Endothelial cell of umbilical vein (primary cell): Measurements from ENCODE around the gene WDR72. TPM values are rescaled to one million over a fixed set of nuclear protein-coding genes. Genes with fewer than 3 reads are reported as not detected.

ENCODE experiments used
- BruUV-seq: library from RNA; stranded (reverse); fragments of 400-500 nt; replicated peaks from 2 replicates; lab custom pipeline; 2021; lab: Mats Ljungman, UMichigan
- CTCF ChIA-PET: fragments of 300-600, 350-600 bp; sonication (Branson Sonifier 250); formaldehyde crosslinking; loops from one replicate; lab custom pipeline; 2021; ENCODE audit warnings: antibody characterized with exemption, inconsistent platforms; lab: Charles Lee
- POLR2A ChIA-PET: fragments of 300-600, 350-600 bp; sonication (Branson Sonifier 250); formaldehyde crosslinking; loops from one replicate; lab custom pipeline; 2021; ENCODE audit warnings: antibody characterized with exemption, inconsistent platforms; lab: Charles Lee
- DNase-seq: peaks from one replicate; pipeline ENCODE4 v3.0.0-alpha.2; 2011; ENCODE audit warnings: low read depth, low spot score
- FAIRE-seq: peaks from 2 replicates; lab custom pipeline; 2011; peaks lifted over from hg19 to GRCh38; lab: Jason Lieb, UNC
- H2AFZ ChIP-seq: 2 replicates; pipeline ENCODE4 v1.6.0; 2012; ENCODE audit warnings: low read depth, low read length, control low read depth, inconsistent platforms
- H3K27ac ChIP-seq: 2 replicates; pipeline ENCODE4 v1.5.1; 2011; ENCODE audit warnings: low read depth, mild to moderate bottlenecking, control low read depth, low read length, moderate library complexity; ENCODE audit not compliant: insufficient read depth
- H3K27me3 ChIP-seq, 2 experiments: 2 replicates each; pipeline versions ENCODE4 v1.6.0 to v1.6.1; 2011; ENCODE audit warnings: low read length in 2 of 2, mixed read lengths in 1 of 2; ENCODE audit not compliant: control insufficient read depth in 2 of 2, insufficient read depth in 2 of 2
- H3K36me3 ChIP-seq, 2 experiments: 2 replicates in 1 of 2; 3 replicates in 1 of 2; pipeline ENCODE4 v1.5.1; 2011; ENCODE audit warnings: low read length in 2 of 2, mild to moderate bottlenecking in 1 of 2, moderate library complexity in 1 of 2; ENCODE audit not compliant: control insufficient read depth in 2 of 2, insufficient read depth in 2 of 2; ENCODE audit errors: extremely low read depth in 1 of 2
- H3K4me1 ChIP-seq: 3 replicates; pipeline ENCODE4 v1.5.1; 2011; ENCODE audit warnings: mild to moderate bottlenecking, low read length; ENCODE audit not compliant: control insufficient read depth, insufficient read depth; ENCODE audit errors: extremely low read depth
- H3K4me2 ChIP-seq: 2 replicates; pipeline ENCODE4 v1.6.1; 2011; ENCODE audit warnings: low read length, control low read depth, mixed read lengths; ENCODE audit not compliant: insufficient read depth
- H3K4me3 ChIP-seq, 3 experiments: fragments of 200-600 bp in 1 of 3; sonication (generic), shearing (Covaris generic) in 1 of 3; replicated peaks in 1 of 3; 2 replicates each; pipeline ENCODE4 v1.5.1; 2011 to 2016; ENCODE audit warnings: control low read depth in 3 of 3, low read length in 3 of 3, mild to moderate bottlenecking in 2 of 3, inconsistent platforms in 1 of 3, low read depth in 1 of 3, moderate library complexity in 1 of 3; ENCODE audit not compliant: insufficient read depth in 1 of 3
- H3K79me2 ChIP-seq: 2 replicates; pipeline ENCODE4 v1.6.0; 2012; ENCODE audit warnings: low read length, inconsistent platforms; ENCODE audit not compliant: control insufficient read depth, insufficient read depth
- H3K9ac ChIP-seq: replicated peaks from 2 replicates; pipeline ENCODE3; 2011; ENCODE audit warnings: low read length, control low read depth; ENCODE audit not compliant: insufficient read depth; ENCODE audit errors: extremely low read depth
- H3K9me1 ChIP-seq: replicated peaks from 3 replicates; pipeline ENCODE4 v1.6.0; 2011; ENCODE audit warnings: mild to moderate bottlenecking, low read length; ENCODE audit not compliant: control insufficient read depth, insufficient read depth; ENCODE audit errors: extremely low read depth
- H3K9me3 ChIP-seq: replicated peaks from 2 replicates; pipeline ENCODE4 v1.5.1; 2012; ENCODE audit warnings: low read length, inconsistent platforms; ENCODE audit not compliant: control insufficient read depth, insufficient read depth
- H4K20me1 ChIP-seq: replicated peaks from 2 replicates; pipeline ENCODE3; 2011; ENCODE audit warnings: mild to moderate bottlenecking, low read length; ENCODE audit not compliant: control insufficient read depth, insufficient read depth; ENCODE audit errors: extremely low read depth
- EZH2 ChIP-seq: IDR thresholded peaks from 2 replicates; pipeline ENCODE4 v1.6.1; 2012; ENCODE audit warnings: borderline replicate concordance, low read depth, mild to moderate bottlenecking, moderate library complexity, low read length, inconsistent platforms; ENCODE audit not compliant: severe bottlenecking
- FOS ChIP-seq: IDR thresholded peaks from 2 replicates; pipeline ENCODE4 v1.6.1; 2011; ENCODE audit warnings: mild to moderate bottlenecking, low read length, moderate library complexity, borderline replicate concordance; ENCODE audit not compliant: insufficient read depth
- GATA2 ChIP-seq: IDR thresholded peaks from 2 replicates; pipeline ENCODE4 v1.7.0; 2011; ENCODE audit warnings: low read depth, mild to moderate bottlenecking, moderate library complexity, mixed read lengths, low read length; ENCODE audit not compliant: insufficient read length, insufficient read depth
- JUN ChIP-seq: IDR thresholded peaks from 2 replicates; pipeline ENCODE4 v1.6.1; 2011; ENCODE audit warnings: borderline replicate concordance, low read depth; ENCODE audit not compliant: insufficient read length, insufficient read depth
- MAX ChIP-seq: IDR thresholded peaks from 2 replicates; pipeline ENCODE4 v1.6.1; 2011; ENCODE audit not compliant: insufficient read depth, insufficient read length
- MYC ChIP-seq: IDR thresholded peaks from one replicate; pipeline ENCODE4 v1.6.1; 2011; ENCODE audit warnings: mild to moderate bottlenecking, low read depth, low read length
- POLR2A ChIP-seq: IDR thresholded peaks from 2 replicates; pipeline ENCODE4 v1.6.1; 2012; ENCODE audit warnings: low read depth, mild to moderate bottlenecking, control low read depth, low read length
- POLR2AphosphoS5 ChIP-seq: IDR thresholded peaks from 2 replicates; pipeline ENCODE4 v1.6.1; 2012; ENCODE audit warnings: low read depth, mild to moderate bottlenecking, control low read depth, low read length, moderate library complexity; ENCODE audit not compliant: insufficient read depth
- dilution Hi-C: fragments of 300-500 bp; cut with MboI; formaldehyde crosslinking; loops from one replicate; pipeline ENCODE4 v1.15.0; 2019; ENCODE audit warnings: low sequenced_read_pairs; ENCODE audit not compliant: extremely low pct_ligation_motif_present
- intact Hi-C: fragments of 100-400 bp; cut with micrococcal nuclease; formaldehyde crosslinking; loops from one replicate; pipeline ENCODE4 v1.10.0; 2022
- polyA plus RNA-seq, 4 experiments: library from polyadenylated mRNA; depleted of rRNA in 3 of 4; stranded (reverse) in 3 of 4; unstranded in 1 of 4; fragments of >200 nt; gene quantifications; 2 replicates each; pipeline versions ENCODE4 v1.2.1 to v1.2.3, GENCODE V29; 2011 to 2012; ENCODE audit warnings: missing spikeins in 1 of 4
- total RNA-seq: library from RNA; stranded (reverse); gene quantifications from 2 replicates; pipeline ENCODE4 v1.2.3, GENCODE V29; 2021
- TF ChIP-seq, protein P1 (sequence below), 2 donors: IDR thresholded peaks; 1 replicate in 1 of 2; 2 replicates in 1 of 2; pipeline ENCODE4 v1.5.1; 2011; ENCODE audit warnings: low read length in 2 of 2, mild to moderate bottlenecking in 2 of 2, moderate library complexity in 2 of 2, control low read depth in 1 of 2, inconsistent platforms in 1 of 2, low read depth in 1 of 2; ENCODE audit not compliant: insufficient read depth in 1 of 2; ENCODE audit errors: extremely low read depth in 1 of 2

The WDR72 gene
- total and polyA plus RNA-seq, 2 donors (not counting 3 experiments of a cell fraction or from before 2014, with no cell fraction given), result not detected

DNA sequence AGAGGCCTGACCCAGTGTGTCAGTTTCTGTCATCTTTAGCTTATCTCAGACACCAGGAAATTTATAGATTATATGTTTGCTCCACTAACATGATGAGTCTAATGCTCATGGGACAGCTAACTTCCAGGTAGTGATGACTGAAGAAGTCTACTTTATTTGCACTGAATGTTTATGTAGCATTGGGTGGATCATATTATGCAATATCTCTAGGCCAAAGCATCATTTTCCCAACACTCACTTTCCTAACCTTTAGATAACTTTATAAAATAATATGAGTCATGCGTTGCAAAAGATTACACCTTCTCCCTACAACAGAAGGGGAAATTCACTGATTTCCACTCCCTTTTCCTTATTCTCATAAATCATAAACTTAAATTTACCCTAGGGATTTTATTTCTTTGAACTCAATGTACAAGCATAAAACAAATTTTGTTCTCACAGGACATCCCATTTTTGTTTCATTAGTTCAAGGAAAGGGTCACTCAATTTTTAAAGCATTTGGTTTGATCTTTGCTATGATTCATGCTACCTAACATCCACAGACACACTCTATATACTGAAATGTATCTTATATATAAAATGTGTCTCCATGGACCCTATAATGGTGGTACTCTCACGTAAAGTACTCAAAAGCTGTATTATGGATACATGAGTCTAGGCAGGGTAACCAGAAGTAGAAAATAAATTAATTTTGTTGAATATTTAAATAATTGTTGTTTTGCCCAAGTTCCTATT is 225.2 kb downstream of the WDR72 start:
- dilution Hi-C loops, result no loop called here
- Histone ChIP-seq H3K79me2 (no peaks in the 10 kb centered on the region), H3K4me3 (no peak overlapping the region), H3K4me2 (no peak overlapping the region), H3K4me1 (no peaks in the 10 kb centered on the region), H3K27ac (no peak overlapping the region), H3K9me3 (no peaks in the 10 kb centered on the region), H3K27me3 (no peaks in the 10 kb centered on the region), H3K36me3 (no peaks in the 10 kb centered on the region), H3K9me1 (no peaks in the 10 kb centered on the region), H4K20me1 (no peaks in the 10 kb centered on the region), H2AFZ (no peak overlapping the region), H3K9ac (no peak overlapping the region)
- TF ChIP-seq GATA2, result no peak
- TF ChIP-seq JUN, result no peak
- TF ChIP-seq MYC, result no peak
- no peak for TF ChIP-seq FOS
- no peak for TF ChIP-seq EZH2
- TF ChIP-seq, protein P1, sequence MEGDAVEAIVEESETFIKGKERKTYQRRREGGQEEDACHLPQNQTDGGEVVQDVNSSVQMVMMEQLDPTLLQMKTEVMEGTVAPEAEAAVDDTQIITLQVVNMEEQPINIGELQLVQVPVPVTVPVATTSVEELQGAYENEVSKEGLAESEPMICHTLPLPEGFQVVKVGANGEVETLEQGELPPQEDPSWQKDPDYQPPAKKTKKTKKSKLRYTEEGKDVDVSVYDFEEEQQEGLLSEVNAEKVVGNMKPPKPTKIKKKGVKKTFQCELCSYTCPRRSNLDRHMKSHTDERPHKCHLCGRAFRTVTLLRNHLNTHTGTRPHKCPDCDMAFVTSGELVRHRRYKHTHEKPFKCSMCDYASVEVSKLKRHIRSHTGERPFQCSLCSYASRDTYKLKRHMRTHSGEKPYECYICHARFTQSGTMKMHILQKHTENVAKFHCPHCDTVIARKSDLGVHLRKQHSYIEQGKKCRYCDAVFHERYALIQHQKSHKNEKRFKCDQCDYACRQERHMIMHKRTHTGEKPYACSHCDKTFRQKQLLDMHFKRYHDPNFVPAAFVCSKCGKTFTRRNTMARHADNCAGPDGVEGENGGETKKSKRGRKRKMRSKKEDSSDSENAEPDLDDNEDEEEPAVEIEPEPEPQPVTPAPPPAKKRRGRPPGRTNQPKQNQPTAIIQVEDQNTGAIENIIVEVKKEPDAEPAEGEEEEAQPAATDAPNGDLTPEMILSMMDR (IDR thresholded peaks at IDR 0.05; ENCODE audit: extremely low read depth in 1 of 2, insufficient read depth in 1 of 2, low read depth in 1 of 2, low read length in 2 of 2), result no peak
- TF ChIP-seq POLR2A, result no peak
- TF ChIP-seq MAX, result no peak
- TF ChIP-seq POLR2AphosphoS5, result no peak
- FAIRE-seq, result no peak
- CTCF ChIA-PET, result no interaction called here
- no peak for DNase-seq
- intact Hi-C loops, result no loop called here
- POLR2A ChIA-PET, result no interaction called here
- BruUV-seq, result no TSS peak
